Liver (tissue), 9 donors: ENCODE data around the gene SF1. TPM values are rescaled to one million over a fixed set of nuclear protein-coding genes. Genes with fewer than 3 reads are reported as not detected.

Source experiments
- DNase-seq: peaks from one replicate; pipeline ENCODE4 v3.0.0-alpha.2; 2017; ENCODE audit warnings: low spot score
- H3K27ac ChIP-seq, 2 donors: one replicate each; pipeline ENCODE4 v1.7.0; 2013; ENCODE audit warnings: inconsistent platforms in 2 of 2, low read length in 2 of 2, control low read depth in 1 of 2, low read depth in 1 of 2, mild to moderate bottlenecking in 1 of 2
- H3K27me3 ChIP-seq, 4 donors: one replicate each; pipeline versions ENCODE4 v1.6.1 to v1.7.0; 2013; ENCODE audit warnings: low read length in 3 of 4, inconsistent platforms in 1 of 4, mild to moderate bottlenecking in 1 of 4, moderate library complexity in 1 of 4; ENCODE audit not compliant: control insufficient read depth in 4 of 4, insufficient read depth in 4 of 4
- H3K36me3 ChIP-seq, 4 donors: one replicate each; pipeline versions ENCODE4 v1.6.1 to v1.7.0; 2013; ENCODE audit warnings: low read length in 3 of 4, mild to moderate bottlenecking in 3 of 4, low read depth in 1 of 4, moderate library complexity in 1 of 4; ENCODE audit not compliant: control insufficient read depth in 4 of 4, insufficient read depth in 3 of 4
- H3K4me1 ChIP-seq, 4 donors: one replicate each; pipeline versions ENCODE4 v1.6.1 to v1.7.0; 2013; ENCODE audit warnings: low read length in 3 of 4, mild to moderate bottlenecking in 3 of 4, moderate library complexity in 1 of 4; ENCODE audit not compliant: control insufficient read depth in 4 of 4, insufficient read depth in 4 of 4
- H3K4me3 ChIP-seq, 3 donors: one replicate each; pipeline versions ENCODE4 v1.6.1 to v1.7.0; 2013; ENCODE audit warnings: low read length in 3 of 3, control low read depth in 1 of 3, low read depth in 1 of 3, mild to moderate bottlenecking in 1 of 3
- H3K9ac ChIP-seq, 2 donors: one replicate each; pipeline ENCODE4 v1.7.0; 2013; ENCODE audit warnings: low read length in 2 of 2, mild to moderate bottlenecking in 2 of 2, moderate library complexity in 2 of 2, control low read depth in 1 of 2, low read depth in 1 of 2
- H3K9me3 ChIP-seq, 4 donors: one replicate each; pipeline versions ENCODE4 v1.6.1 to v1.7.0; 2013; ENCODE audit warnings: low read length in 3 of 4; ENCODE audit not compliant: control insufficient read depth in 4 of 4
- FOXA1 ChIP-seq: IDR thresholded peaks from 2 replicates; pipeline ENCODE4 v1.6.1; 2016; ENCODE audit warnings: antibody characterized with exemption
- GABPA ChIP-seq, 2 donors: IDR thresholded peaks in 1 of 2; conservative IDR thresholded peaks in 1 of 2; 2 replicates each; pipeline ENCODE4 v1.6.1; 2016; ENCODE audit warnings: antibody characterized with exemption in 2 of 2, mild to moderate bottlenecking in 1 of 2, moderate library complexity in 1 of 2
- JUND ChIP-seq, 2 donors: IDR thresholded peaks; 2 replicates each; pipeline ENCODE4 v1.6.1; 2016; ENCODE audit warnings: antibody characterized with exemption in 2 of 2
- NR2F2 ChIP-seq: IDR thresholded peaks from 2 replicates; pipeline ENCODE4 v1.6.1; 2016; ENCODE audit warnings: antibody characterized with exemption
- SP1 ChIP-seq: IDR thresholded peaks from 2 replicates; pipeline ENCODE4 v1.6.1; 2018; ENCODE audit warnings: antibody characterized with exemption, mild to moderate bottlenecking
- TAF1 ChIP-seq: conservative IDR thresholded peaks from 2 replicates; pipeline ENCODE4 v1.6.1; 2016; ENCODE audit warnings: antibody characterized with exemption, mild to moderate bottlenecking
- WGBS: extraction: QIAGEN DNeasy Blood & Tissue Kit; methylation state at CpG from one replicate; pipeline ENCODE4 v1.1.7; 2013; 5-methylcytosine and 5-hydroxymethylcytosine counted together
- polyA plus RNA-seq, 2 donors: library from polyadenylated mRNA; stranded (reverse) in 1 of 2; unstranded in 1 of 2; fragments of 200-250 nt in 1 of 2; fragments of >200 nt in 1 of 2; fragmentation: Nextera tagmentation in 1 of 2; extraction: Ambion mirVana in 1 of 2; gene quantifications; one replicate each; pipeline versions ENCODE4 v1.2.1 to v1.2.3, GENCODE V29; 2013 to 2015
- total RNA-seq, 2 donors: library from RNA; depleted of rRNA; stranded (reverse); fragments of >200 nt; gene quantifications; one replicate each; pipeline ENCODE4 v1.2.3, GENCODE V29; 2014
- TF ChIP-seq, protein P1 (sequence below): IDR thresholded peaks from 2 replicates; pipeline ENCODE4 v1.6.1; 2016; ENCODE audit warnings: antibody characterized with exemption
- TF ChIP-seq, protein P2 (sequence below): IDR thresholded peaks from 2 replicates; pipeline ENCODE4 v1.6.1; 2016; ENCODE audit warnings: antibody characterized with exemption
- TF ChIP-seq, protein P3 (sequence below): IDR thresholded peaks from 2 replicates; pipeline ENCODE4 v1.6.1; 2016; ENCODE audit warnings: antibody characterized with exemption
- TF ChIP-seq, protein P4 (sequence below): IDR thresholded peaks from 2 replicates; pipeline ENCODE4 v1.6.1; 2016; ENCODE audit warnings: antibody characterized with exemption, mild to moderate bottlenecking
- donor health status: healthy.
- donor health status: healthy.
- donor health status: healthy.
- donor health status: healthy.
- donor health status: healthy.

The SF1 gene
- total and polyA plus RNA-seq, 4 donors, result 44.9 to 135 (median 50.1) TPM

DNA sequence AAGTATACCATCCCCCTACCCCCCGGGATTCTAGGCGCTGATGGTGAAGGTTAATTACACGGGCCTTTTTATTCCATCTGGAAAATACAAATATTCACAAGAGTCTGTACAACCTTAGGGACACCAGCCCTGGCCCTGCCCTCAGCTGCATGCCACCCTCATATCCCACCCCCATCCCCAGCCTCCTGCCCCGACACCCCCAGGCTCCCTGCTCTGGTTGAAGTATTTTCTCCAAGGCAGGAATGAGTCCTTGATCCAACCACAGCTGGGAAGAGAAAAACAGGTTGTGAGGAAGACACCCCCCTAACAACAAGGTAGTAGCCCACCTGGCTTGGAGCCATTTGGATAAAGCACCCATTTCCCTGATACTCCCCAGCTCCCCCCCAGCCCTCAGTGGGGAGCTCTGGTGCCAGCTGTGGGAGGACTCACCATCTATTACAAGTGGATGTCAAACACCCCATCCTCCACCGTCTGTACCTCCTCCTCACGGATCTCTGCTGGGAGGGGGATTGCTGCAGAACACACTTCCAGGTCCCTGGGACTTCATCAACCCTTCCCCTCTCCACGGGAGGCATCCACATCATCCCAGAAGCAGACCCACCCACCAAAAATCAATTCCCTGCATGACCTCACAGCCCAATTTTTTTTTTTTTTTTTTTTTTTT is 51.3 kb downstream of the SF1 start:
- peaks cover 0 to 3% (median 0%) of the 10 kb centered on the region in 4 donors for H3K36me3 ChIP-seq
- no peaks in the 10 kb centered on the region for H3K9me3 ChIP-seq
- peaks cover 14 to 43% (median 41%) of the 10 kb centered on the region in 4 donors for H3K4me1 ChIP-seq
- no peak overlapping the region for H3K9ac ChIP-seq
- H3K27me3 ChIP-seq, result peaks cover 0 to 2% (median 0%) of the 10 kb centered on the region in 4 donors
- no peak for TF ChIP-seq TAF1
- TF ChIP-seq, protein P1, sequence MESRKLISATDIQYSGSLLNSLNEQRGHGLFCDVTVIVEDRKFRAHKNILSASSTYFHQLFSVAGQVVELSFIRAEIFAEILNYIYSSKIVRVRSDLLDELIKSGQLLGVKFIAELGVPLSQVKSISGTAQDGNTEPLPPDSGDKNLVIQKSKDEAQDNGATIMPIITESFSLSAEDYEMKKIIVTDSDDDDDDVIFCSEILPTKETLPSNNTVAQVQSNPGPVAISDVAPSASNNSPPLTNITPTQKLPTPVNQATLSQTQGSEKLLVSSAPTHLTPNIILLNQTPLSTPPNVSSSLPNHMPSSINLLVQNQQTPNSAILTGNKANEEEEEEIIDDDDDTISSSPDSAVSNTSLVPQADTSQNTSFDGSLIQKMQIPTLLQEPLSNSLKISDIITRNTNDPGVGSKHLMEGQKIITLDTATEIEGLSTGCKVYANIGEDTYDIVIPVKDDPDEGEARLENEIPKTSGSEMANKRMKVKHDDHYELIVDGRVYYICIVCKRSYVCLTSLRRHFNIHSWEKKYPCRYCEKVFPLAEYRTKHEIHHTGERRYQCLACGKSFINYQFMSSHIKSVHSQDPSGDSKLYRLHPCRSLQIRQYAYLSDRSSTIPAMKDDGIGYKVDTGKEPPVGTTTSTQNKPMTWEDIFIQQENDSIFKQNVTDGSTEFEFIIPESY, result no peak
- TF ChIP-seq, protein P2, sequence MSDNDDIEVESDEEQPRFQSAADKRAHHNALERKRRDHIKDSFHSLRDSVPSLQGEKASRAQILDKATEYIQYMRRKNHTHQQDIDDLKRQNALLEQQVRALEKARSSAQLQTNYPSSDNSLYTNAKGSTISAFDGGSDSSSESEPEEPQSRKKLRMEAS, result no peak
- WGBS, result 80% methylated on average over 7 of the region's 7 CpGs
- no peak overlapping the region for H3K4me3 ChIP-seq
- DNase-seq, result no peak
- H3K27ac ChIP-seq, result no peak overlapping the region

DNA sequence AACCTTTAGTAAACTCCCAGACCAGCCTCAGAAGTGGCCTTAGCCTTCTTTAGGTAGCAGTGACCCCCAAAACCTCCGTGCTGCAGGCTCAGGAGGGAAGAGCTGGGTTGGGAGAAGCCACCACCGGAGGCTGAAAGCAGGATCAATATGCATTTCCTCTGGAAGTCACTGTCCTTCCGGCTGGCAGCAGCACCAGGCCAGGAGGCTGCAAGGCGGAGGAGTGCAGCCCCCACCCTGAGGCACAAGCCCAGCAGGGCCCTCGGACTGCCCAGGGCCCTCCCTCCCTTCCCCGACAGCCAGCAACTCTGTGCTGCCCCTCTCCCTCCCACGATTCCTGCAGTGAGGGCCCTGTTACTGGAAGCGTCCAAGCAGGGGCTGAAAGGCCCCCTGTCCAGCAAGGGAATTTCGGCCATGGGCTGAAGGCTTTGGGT is 52.1 kb downstream of the SF1 start:
- 41% methylated on average over 9 of the region's 9 CpGs for WGBS
- Histone ChIP-seq H3K9ac (no peak overlapping the region), H3K27me3 (peaks cover 0 to 2% (median 0%) of the 10 kb centered on the region in 4 donors), H3K4me1 (peaks cover 14 to 43% (median 41%) of the 10 kb centered on the region in 4 donors), H3K9me3 (no peaks in the 10 kb centered on the region), H3K4me3 (no peak overlapping the region), H3K36me3 (no peaks in the 10 kb centered on the region), H3K27ac (no peak overlapping the region)
- peak; percentile 35 for DNase-seq
- TF ChIP-seq, protein P3, sequence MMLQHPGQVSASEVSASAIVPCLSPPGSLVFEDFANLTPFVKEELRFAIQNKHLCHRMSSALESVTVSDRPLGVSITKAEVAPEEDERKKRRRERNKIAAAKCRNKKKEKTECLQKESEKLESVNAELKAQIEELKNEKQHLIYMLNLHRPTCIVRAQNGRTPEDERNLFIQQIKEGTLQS, result no peak
- TF ChIP-seq, protein P1, result no peak
- TF ChIP-seq TAF1 (no peak), NR2F2 (no peak), JUND (IDR thresholded peaks at IDR 0.05) (no peak), GABPA (IDR thresholded peaks at IDR 0.05 in 1 of 2, conservative IDR thresholded peaks at IDR 0.05 in 1 of 2) (no peak), SP1 (no peak), FOXA1 (no peak)
- TF ChIP-seq, protein P4, sequence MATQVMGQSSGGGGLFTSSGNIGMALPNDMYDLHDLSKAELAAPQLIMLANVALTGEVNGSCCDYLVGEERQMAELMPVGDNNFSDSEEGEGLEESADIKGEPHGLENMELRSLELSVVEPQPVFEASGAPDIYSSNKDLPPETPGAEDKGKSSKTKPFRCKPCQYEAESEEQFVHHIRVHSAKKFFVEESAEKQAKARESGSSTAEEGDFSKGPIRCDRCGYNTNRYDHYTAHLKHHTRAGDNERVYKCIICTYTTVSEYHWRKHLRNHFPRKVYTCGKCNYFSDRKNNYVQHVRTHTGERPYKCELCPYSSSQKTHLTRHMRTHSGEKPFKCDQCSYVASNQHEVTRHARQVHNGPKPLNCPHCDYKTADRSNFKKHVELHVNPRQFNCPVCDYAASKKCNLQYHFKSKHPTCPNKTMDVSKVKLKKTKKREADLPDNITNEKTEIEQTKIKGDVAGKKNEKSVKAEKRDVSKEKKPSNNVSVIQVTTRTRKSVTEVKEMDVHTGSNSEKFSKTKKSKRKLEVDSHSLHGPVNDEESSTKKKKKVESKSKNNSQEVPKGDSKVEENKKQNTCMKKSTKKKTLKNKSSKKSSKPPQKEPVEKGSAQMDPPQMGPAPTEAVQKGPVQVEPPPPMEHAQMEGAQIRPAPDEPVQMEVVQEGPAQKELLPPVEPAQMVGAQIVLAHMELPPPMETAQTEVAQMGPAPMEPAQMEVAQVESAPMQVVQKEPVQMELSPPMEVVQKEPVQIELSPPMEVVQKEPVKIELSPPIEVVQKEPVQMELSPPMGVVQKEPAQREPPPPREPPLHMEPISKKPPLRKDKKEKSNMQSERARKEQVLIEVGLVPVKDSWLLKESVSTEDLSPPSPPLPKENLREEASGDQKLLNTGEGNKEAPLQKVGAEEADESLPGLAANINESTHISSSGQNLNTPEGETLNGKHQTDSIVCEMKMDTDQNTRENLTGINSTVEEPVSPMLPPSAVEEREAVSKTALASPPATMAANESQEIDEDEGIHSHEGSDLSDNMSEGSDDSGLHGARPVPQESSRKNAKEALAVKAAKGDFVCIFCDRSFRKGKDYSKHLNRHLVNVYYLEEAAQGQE, result no peak
